IMR-90 (cell line): Measurements from ENCODE around the gene ATG9A. TPM values are rescaled to one million over a fixed set of nuclear protein-coding genes. Genes with fewer than 3 reads are reported as not detected.
"Not testable (repeated sequence)": the region's sequence is repeated elsewhere in the genome, so short reads cannot be mapped to it uniquely, and the experiment has no call there.

Experiments
- ATAC-seq: fragments of 200-7000 bp; cut with Tn5 transposase; 2 replicates; pipeline ENCODE4 v1.9.1; 2020; ENCODE audit warnings: low read depth, mild to moderate bottlenecking, moderate library complexity
- BruUV-seq: library from RNA; stranded (reverse); fragments of 400-500 nt; replicated peaks from 2 replicates; lab custom pipeline; 2021; lab: Mats Ljungman, UMichigan
- CTCF ChIA-PET: fragments of 300-600 bp; formaldehyde crosslinking; extraction: SDS; loops from one replicate; lab custom pipeline; 2021; ENCODE audit warnings: antibody characterized with exemption; lab: Yijun Ruan, JAX
- POLR2A ChIA-PET: fragments of 300-600 bp; sonication (Branson Sonifier 250); formaldehyde crosslinking; loops from one replicate; lab custom pipeline; 2022; ENCODE audit warnings: antibody characterized with exemption; ENCODE audit not compliant: unreplicated experiment; lab: Charles Lee
- DNase-seq: peaks from one replicate; pipeline ENCODE4 v3.0.0; 2013
- H2AFZ ChIP-seq: replicated peaks from 2 replicates; pipeline ENCODE3; 2013; ENCODE audit warnings: low read length, mild to moderate bottlenecking; ENCODE audit not compliant: poor library complexity
- H2AK5ac ChIP-seq: 2 replicates; pipeline ENCODE4 v1.6.1; 2013; ENCODE audit warnings: low read depth, low read length, inconsistent platforms
- H2AK9ac ChIP-seq: replicated peaks from 2 replicates; pipeline ENCODE3; 2013; ENCODE audit warnings: mild to moderate bottlenecking, low read depth, low read length, moderate library complexity; ENCODE audit not compliant: poor library complexity
- H2BK120ac ChIP-seq: 2 replicates; pipeline ENCODE4 v1.6.1; 2013; ENCODE audit warnings: low read depth, low read length, inconsistent platforms
- H2BK15ac ChIP-seq: 3 replicates; pipeline ENCODE4 v1.6.1; 2013; ENCODE audit warnings: low read depth, low read length, inconsistent platforms
- H2BK20ac ChIP-seq: 2 replicates; pipeline ENCODE4 v1.6.1; 2013; ENCODE audit warnings: low read depth, mild to moderate bottlenecking, inconsistent platforms, low read length, moderate library complexity
- H2BK5ac ChIP-seq: 2 replicates; pipeline ENCODE4 v1.6.1; 2013; ENCODE audit warnings: mild to moderate bottlenecking, low read depth, low read length, inconsistent platforms; ENCODE audit not compliant: poor library complexity, severe bottlenecking
- H3K14ac ChIP-seq: replicated peaks from 2 replicates; pipeline ENCODE4 v1.6.1; 2013; ENCODE audit warnings: low read depth, low read length, inconsistent platforms
- H3K18ac ChIP-seq: 2 replicates; pipeline ENCODE4 v1.6.1; 2013; ENCODE audit warnings: low read depth, low read length, control low read depth
- H3K23ac ChIP-seq: 2 replicates; pipeline ENCODE4 v1.6.1; 2013; ENCODE audit warnings: low read depth, low read length, inconsistent platforms
- H3K27ac ChIP-seq: 2 replicates; pipeline ENCODE4 v1.5.1; 2013; ENCODE audit warnings: mild to moderate bottlenecking, control low read depth, low read length; ENCODE audit not compliant: insufficient read depth
- H3K27me3 ChIP-seq: 2 replicates; pipeline ENCODE4 v1.6.1; 2013; ENCODE audit warnings: low read length; ENCODE audit not compliant: control insufficient read depth, insufficient read depth
- H3K36me3 ChIP-seq: 2 replicates; pipeline ENCODE4 v1.6.1; 2013; ENCODE audit warnings: low read length, mixed read lengths; ENCODE audit not compliant: control insufficient read depth, insufficient read depth
- H3K4ac ChIP-seq: 2 replicates; pipeline ENCODE4 v1.6.1; 2013; ENCODE audit warnings: low read depth, low read length, inconsistent platforms
- H3K4me1 ChIP-seq: 2 replicates; pipeline ENCODE4 v1.6.1; 2013; ENCODE audit warnings: low read length, mixed read lengths; ENCODE audit not compliant: control insufficient read depth, insufficient read depth
- H3K4me2 ChIP-seq: 2 replicates; pipeline ENCODE4 v1.6.1; 2013; ENCODE audit warnings: low read depth, mild to moderate bottlenecking, control low read depth, low read length, moderate library complexity
- H3K4me3 ChIP-seq: 2 replicates; pipeline ENCODE4 v1.5.1; 2013; ENCODE audit warnings: low read depth, mild to moderate bottlenecking, control low read depth, low read length, moderate library complexity; ENCODE audit not compliant: insufficient read depth
- H3K56ac ChIP-seq: 2 replicates; pipeline ENCODE4 v1.6.1; 2013; ENCODE audit warnings: low read length, inconsistent platforms; ENCODE audit not compliant: insufficient read depth; ENCODE audit errors: extremely low read depth
- H3K79me1 ChIP-seq, 2 experiments: 2 replicates each; pipeline ENCODE4 v1.6.1; 2013; ENCODE audit warnings: low read length in 2 of 2, inconsistent platforms in 1 of 2, low read depth in 1 of 2
- H3K9ac ChIP-seq: 2 replicates; pipeline ENCODE4 v1.6.1; 2013; ENCODE audit warnings: low read depth, low read length, control low read depth
- H3K9me1 ChIP-seq: 2 replicates; pipeline ENCODE4 v1.6.1; 2013; ENCODE audit warnings: low read length, inconsistent platforms; ENCODE audit not compliant: insufficient read depth
- H3K9me3 ChIP-seq: 2 replicates; pipeline ENCODE4 v1.6.1; 2013; ENCODE audit warnings: low read length; ENCODE audit not compliant: control insufficient read depth, insufficient read depth
- H4K20me1 ChIP-seq: 2 replicates; pipeline ENCODE4 v1.6.1; 2013; ENCODE audit warnings: low read length, inconsistent platforms; ENCODE audit not compliant: insufficient read depth
- H4K5ac ChIP-seq: 2 replicates; pipeline ENCODE4 v1.6.1; 2013; ENCODE audit warnings: mild to moderate bottlenecking, low read depth, low read length, control low read depth
- H4K8ac ChIP-seq, 2 experiments: 2 replicates each; pipeline ENCODE4 v1.6.1; 2013; ENCODE audit warnings: low read depth in 2 of 2, low read length in 2 of 2, control low read depth in 1 of 2, inconsistent platforms in 1 of 2
- H4K91ac ChIP-seq: 2 replicates; pipeline ENCODE4 v1.6.1; 2013; ENCODE audit warnings: low read depth, low read length, inconsistent platforms; ENCODE audit not compliant: insufficient read depth
- WGBS, 2 experiments: methylation state at CpG; one replicate each; pipeline versions ENCODE4 v1.1.5 to v1.1.7; 2013; ENCODE audit warnings: missing lambda C conversion rate in 2 of 2; ENCODE audit not compliant: insufficient read length in 1 of 2; ENCODE audit errors: extremely low coverage in 2 of 2; 5-methylcytosine and 5-hydroxymethylcytosine counted together
- dilution Hi-C: fragments of 300-500 bp; cut with HindIII; formaldehyde crosslinking; loops from one replicate; pipeline ENCODE4 v1.14.3; 2018; ENCODE audit warnings: low sequenced_read_pairs; ENCODE audit not compliant: unreplicated experiment
- in situ Hi-C: fragments of 300-500 bp; cut with MboI; formaldehyde crosslinking; loops from 3 replicates; pipeline ENCODE4 v1.14.3; 2019; ENCODE audit warnings: low sequenced_read_pairs, inconsistent platforms, mixed read lengths
- intact Hi-C: fragments of 100-400 bp; cut with micrococcal nuclease; formaldehyde crosslinking; loops from 2 replicates; pipeline ENCODE4 v1.10.0; 2022
- polyA plus RNA-seq, 3 experiments: library from polyadenylated mRNA; depleted of rRNA; stranded (reverse); fragments of >200 nt; gene quantifications; 2 replicates each; pipeline ENCODE4 v1.2.3, GENCODE V29; 2012; ENCODE audit warnings: low replicate concordance in 1 of 3
- total RNA-seq: library from RNA; depleted of rRNA; stranded (reverse); fragments of >200 nt; gene quantifications from 2 replicates; pipeline ENCODE4 v1.2.3, GENCODE V29; 2012

The ATG9A gene
- total and polyA plus RNA-seq, 2 of the 4 experiments (the other 2 are of a cell fraction), result 35.1 to 58.3 TPM

- H3K4me3 ChIP-seq, H3K14ac ChIP-seq, H3K23ac ChIP-seq, H3K56ac ChIP-seq, H4K20me1 ChIP-seq, H3K4me2 ChIP-seq, H4K5ac ChIP-seq, H3K4me1 ChIP-seq, H4K91ac ChIP-seq, H2AFZ ChIP-seq, DNase-seq, H2BK20ac ChIP-seq, BruUV-seq, dilution Hi-C loops, H3K79me1 ChIP-seq, H3K18ac ChIP-seq, H2AK9ac ChIP-seq, H2BK120ac ChIP-seq, H3K9me3 ChIP-seq, H3K27ac ChIP-seq, ATAC-seq, POLR2A ChIA-PET, H2AK5ac ChIP-seq, H2BK5ac ChIP-seq, intact Hi-C loops, H3K9ac ChIP-seq, in situ Hi-C loops, H4K8ac ChIP-seq, H3K9me1 ChIP-seq, H2BK15ac ChIP-seq, H3K36me3 ChIP-seq, H3K4ac ChIP-seq: not testable (repeated sequence)
- CTCF ChIA-PET, result interaction anchor here (0.8 kb wide), 1 partner anchor 36 kb away, joined by 3 read pairs; no protein-coding TSS in a partner anchor
- H3K27me3 ChIP-seq, result peaks cover 35% of the 10 kb centered on the region
- no CpG with 5 or more reads among the region's 10 CpGs for WGBS, 2 experiments
Measured at GRCh38 chr2:219258942-219259341, 29.5 kb upstream of the ATG9A start.
